G401 (cell line): Measurements from ENCODE around the gene PARD6G. TPM values are rescaled to one million over a fixed set of nuclear protein-coding genes. Genes with fewer than 3 reads are reported as not detected.
A peak's percentile ranks its signal among the peaks of the same experiment; 100 is the strongest.
"Not testable (repeated sequence)": the region's sequence is repeated elsewhere in the genome, so short reads cannot be mapped to it uniquely, and the experiment has no call there.

ENCODE experiments used
- DNase-seq: peaks from one replicate; pipeline ENCODE4 v3.0.0-alpha.2; 2015; ENCODE audit warnings: low spot score
- in situ Hi-C: cut with HindIII; loops from 2 replicates; pipeline ENCODE4 v1.10.0; 2016; ENCODE audit warnings: low sequenced_read_pairs, mixed read lengths
- total RNA-seq: library from RNA; depleted of rRNA; stranded (reverse); fragments of >200 nt; shearing (Covaris generic); gene quantifications from 2 replicates; pipeline ENCODE4 v1.2.3, GENCODE V29; 2014

The PARD6G gene
- total RNA-seq, 1 experiment from 2014 or later: 9.2 TPM

DNA sequence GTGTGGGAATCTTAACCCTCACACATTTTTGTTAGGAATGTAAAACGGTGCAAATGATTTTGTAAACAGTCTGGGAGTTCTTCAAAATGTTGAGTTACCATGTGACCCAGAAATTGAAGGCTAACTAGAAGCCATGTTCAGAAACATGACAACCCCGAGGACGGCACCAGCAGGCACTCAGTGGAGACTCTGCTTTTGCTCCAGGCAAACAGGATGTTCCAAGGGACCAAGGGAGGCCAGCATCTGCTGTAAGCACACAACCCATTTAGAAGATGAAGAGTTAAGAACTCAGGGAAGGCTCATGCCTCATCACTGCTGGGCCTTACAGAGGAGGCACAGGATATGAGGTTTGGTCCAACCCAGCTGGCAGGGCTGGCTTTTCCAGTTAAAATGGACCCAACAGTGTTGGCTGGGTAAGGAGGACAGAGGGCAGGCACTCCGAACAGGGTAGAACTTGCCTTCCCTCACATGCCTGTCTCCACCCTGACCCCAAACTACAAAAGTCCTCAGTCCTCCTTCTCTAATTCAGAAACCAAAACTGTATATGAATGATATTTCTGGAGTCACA lies 23.6 kb downstream of the PARD6G start:
- in situ Hi-C loops: no loop called here
- no peak for DNase-seq

DNA sequence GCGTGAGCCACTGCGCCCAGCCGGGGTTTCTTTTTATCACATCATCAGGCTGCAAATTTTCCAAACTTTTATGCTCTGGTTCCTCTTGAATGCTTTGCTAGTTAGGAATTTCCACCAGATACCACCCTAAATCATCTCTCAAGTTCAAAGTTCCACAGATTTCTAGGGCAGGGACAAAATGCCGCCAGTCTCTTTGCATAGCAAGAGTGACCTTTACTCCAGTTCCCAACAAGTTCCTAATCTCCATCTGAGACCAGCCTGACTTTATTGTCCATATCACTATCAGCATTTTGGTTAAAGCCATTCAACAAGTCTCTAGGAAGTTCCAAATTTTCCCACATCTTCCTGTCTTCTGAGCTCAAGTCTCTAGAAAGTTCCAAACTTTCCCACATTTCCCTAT lies 27.8 kb downstream of the PARD6G start:
- in situ Hi-C loops, DNase-seq: not testable (repeated sequence)

DNA sequence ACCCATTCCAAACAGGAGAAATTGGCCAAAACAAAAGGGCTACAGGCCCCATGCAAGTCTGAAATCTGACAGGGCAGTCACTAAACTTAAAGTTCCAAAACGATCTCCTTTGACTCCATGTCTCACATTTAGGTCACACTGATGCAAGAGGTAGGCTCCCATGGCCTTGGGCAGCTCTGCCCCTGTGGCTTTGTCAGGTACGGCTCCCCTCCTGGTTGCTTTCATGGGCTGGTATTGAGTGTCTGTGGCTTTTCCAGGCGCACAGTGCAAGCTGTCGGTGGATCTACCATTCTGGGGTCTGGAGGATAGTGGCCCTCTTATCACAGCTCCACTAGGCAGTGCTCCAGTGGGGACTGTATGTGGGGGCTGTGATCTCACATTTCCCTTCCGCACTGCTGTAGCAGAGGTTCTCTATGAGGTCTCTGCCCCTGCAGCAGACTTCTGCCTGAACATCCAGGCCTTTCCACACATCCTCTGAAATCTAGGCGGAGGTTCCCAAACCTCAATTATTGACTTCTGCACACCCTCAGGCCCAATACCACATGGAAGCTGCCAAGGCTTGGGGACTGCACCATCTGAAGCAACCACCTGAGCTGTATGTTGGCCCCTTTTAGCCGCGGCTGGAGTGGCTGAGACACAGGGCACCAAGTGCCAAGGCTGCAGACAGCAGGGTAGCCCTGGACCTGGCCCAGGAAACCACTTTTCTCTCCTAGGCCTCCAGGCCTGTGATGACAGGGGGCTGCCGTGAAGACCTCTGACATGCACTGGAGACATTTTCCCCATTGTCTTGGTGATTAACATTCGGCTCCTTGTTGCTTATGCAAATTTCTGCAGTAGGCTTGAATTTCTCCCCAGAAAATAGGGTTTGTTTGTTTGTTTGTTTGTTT lies 28.7 kb downstream of the PARD6G start:
- in situ Hi-C loops: no loop called here
- DNase-seq: no peak

DNA sequence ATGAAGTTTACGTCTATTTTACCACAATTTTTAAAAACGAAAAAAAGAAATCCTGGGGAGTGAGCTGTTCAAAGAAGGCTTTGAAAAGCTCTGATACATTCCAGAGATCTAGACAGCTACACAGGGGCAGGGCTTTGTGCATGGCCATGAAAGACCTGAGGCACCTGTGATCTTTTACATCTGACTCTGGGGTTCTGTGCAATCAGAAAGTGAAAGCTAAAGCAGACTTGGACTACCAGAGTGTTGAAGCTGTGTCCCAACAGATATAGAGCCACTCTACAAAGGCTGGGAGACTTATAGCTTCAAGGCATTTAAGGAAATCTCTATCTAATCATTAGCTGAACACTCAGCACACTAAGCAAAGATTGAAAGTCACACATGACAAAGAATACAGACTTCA lies 34.1 kb downstream of the PARD6G start:
- no peak for DNase-seq
- in situ Hi-C loops: no loop called here

DNA sequence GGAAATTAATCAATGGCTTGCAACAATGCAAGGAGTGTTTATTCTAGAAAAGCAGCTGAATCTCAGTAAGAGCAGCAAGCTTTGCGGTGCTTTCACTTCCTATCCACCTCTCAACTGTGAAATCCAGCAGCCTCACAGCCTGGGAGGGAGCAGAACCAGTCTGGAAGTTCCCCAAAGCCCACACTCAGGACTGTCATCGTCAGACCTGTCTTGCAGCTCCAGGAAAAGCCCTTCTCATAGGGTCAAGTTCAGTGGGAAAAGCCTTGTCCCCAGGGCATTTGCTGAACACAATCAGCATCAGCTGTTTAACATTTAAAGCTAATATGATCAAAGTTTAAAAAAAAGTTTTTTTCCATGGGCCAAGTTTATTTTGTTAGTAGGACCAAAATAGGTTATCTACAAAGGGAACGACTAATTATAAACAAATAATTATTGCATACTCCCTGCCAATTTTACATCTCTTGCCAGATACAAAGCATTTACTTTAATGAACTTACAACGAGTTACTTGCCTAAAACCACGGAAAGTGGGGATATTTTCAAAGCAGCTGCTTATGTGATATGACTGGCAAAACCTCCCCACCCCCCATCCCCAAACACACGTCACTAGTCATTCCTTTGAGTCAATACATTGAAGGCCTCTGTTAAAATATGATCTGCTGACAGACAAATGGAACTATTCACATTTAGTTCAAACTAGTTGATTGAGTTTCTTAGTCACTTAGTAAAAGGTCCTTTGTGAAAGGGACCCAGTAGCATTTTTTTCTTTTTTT lies 36.8 kb downstream of the PARD6G start:
- DNase-seq: no peak
- in situ Hi-C loops: no loop called here

DNA sequence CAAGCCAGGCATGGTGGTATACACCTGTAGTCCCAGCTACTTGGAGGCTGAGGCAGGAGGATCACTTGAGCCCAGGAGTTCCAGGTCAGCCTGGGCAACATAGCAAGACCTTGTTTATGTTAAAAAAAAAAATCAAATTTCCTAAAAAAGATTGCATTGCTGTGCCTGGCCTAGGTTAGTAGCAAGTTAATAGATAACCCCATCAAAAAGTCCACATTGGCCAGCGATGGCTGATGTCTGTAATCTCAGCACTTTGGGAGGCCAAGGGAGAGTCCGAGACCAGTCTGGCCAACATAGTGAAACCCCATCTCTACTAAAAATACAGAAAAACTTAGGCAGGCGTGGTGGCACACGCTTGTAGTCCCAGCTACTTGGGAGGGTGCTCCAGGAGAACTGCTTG lies 38.7 kb downstream of the PARD6G start:
- in situ Hi-C loops: no loop called here
- no peak for DNase-seq

DNA sequence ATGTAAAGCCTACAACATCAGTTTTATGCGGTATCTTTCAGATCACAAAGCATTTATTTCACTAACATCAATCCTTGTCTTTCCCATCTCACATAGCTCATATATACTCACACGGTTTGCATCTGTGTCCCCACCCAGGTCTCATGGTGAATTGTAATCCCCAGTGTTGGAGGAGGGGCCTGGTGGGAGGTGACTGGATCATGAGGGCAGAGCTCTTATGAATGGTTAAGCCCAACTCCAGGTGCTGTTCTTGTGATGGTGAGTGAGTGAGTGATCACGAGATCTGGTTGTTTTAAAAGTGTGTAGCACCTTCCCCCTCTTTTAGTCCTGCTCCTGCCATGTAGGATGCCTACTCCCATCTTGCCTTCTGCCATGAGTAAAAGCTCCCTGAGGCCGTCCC lies 42.0 kb downstream of the PARD6G start:
- in situ Hi-C loops: no loop called here
- DNase-seq: no peak

DNA sequence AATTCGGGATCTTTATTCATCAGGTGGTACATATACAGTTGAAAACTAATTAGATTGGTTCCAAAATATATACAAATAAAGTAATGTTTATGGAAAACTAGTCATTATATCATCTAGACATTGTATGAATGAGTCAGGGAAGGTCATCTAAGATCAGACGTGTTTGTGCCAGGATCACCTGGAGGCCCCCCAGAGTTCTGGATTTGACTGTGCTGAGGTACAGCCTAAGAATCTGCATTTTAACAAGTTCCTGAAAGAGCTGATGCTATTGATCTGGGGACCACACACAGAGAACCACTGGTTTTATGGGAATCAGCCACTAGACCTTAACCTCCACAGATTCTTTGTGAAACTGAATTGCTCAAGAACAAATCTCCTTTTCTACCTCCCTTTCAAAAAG lies 43.2 kb downstream of the PARD6G start:
- DNase-seq: no peak
- in situ Hi-C loops: no loop called here

DNA sequence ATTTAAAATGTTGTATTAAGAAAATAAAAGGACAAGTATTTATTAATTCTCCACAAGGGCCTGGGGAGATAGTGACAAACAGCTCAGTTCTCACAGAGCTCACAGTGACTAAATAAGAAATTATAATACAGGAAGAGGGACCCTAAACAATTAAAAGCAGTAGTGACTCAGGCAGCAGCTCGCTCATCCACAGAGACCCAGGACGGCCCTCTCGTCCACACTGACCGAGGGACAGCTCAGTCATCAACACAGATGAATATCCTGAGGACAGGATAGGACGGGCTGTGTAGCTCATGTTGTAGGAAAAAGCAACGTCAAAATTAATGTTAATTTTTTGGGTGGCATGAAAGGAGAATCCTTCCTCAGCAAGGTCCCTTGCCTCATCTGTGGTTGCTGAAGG lies 44.1 kb downstream of the PARD6G start:
- DNase-seq: no peak
- in situ Hi-C loops: no loop called here

DNA sequence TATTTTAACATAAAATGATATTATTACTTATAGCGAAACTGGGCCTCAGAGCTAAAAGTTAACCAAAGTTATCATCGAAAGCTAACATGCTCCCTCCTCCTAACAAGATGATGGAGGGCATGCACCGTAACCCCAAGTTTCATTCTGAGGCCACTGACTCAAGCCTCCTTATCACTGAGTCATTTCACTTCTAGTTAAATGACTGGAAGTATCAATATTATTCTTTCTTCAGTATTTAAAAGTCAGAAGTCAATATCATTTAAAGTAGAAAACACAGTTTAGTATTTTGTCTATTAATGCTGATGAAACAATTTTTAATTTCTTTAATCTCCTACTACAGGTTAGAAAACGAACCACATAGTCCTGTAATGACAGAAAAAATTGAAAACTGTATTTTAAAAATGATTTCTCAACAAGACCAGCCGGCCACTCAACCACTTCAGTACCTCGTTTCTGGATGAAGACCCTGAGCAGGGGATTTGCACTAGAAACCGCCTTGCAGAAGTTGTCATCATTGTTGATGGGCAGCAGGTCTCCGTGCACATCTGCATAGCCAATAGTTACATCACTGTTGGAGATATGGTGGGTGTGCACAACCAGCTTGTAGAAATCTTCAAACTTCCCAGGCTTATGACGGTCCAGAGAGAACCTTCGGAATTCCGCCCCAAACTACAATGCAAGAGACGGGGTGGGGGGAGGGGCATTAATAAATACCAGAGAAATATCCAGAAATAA lies 44.9 kb downstream of the PARD6G start:
- in situ Hi-C loops: no loop called here
- no peak for DNase-seq

DNA sequence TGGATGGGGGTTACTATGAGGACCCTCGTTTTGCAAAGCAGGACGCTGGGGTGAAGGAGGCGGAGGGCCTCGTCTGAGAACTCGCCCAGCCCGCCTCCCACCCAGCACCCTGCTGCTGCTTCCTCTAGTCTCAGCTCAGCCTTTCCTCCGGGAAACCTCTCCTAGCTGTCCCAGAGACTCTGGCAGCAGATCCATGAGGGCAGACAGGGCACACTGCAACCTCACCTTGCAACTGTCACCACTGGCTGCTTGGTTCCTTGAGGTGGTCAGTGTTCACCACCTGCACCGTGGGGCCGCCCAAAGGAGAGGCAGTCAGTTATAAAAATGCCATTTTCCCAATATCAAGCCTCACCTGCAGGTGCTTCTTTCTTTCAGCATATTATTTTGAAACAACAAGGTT lies 45.6 kb downstream of the PARD6G start:
- no peak for DNase-seq
- in situ Hi-C loops: no loop called here

DNA sequence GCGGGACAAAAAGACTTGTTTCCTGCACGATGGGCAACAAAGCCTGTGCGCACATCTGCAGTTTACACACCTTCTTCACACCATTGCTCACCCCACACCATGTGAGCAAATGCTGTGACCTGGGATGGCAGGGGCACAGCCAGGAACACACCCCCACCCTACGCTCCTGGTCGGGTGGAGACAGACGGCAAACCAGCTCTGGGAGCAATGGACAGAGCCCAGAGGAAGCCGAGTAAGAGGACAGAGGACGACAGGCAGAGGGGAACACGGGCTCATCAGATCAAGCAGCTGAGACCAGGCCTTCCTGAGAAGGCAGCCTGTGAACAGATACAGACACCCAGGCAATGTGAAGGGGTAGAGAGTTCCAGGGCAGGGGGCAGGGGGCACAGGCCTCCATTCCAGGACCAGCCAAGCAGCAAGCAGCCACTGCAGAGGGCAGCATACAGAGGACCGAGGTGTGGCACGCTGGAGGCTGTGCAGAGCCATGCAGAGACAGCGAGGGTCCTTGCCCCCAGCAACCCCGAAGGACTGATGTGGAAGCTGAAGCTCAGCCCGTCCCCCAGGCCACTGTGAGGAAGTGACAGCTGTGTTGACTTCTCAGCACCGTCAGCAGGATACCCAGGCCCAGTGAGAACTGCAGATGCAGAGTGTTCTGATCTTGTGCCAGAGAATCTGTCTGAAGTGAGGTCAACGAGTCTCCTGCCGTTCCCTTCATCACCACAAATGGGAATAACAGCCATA lies 46.2 kb downstream of the PARD6G start:
- no peak for DNase-seq
- in situ Hi-C loops: no loop called here

DNA sequence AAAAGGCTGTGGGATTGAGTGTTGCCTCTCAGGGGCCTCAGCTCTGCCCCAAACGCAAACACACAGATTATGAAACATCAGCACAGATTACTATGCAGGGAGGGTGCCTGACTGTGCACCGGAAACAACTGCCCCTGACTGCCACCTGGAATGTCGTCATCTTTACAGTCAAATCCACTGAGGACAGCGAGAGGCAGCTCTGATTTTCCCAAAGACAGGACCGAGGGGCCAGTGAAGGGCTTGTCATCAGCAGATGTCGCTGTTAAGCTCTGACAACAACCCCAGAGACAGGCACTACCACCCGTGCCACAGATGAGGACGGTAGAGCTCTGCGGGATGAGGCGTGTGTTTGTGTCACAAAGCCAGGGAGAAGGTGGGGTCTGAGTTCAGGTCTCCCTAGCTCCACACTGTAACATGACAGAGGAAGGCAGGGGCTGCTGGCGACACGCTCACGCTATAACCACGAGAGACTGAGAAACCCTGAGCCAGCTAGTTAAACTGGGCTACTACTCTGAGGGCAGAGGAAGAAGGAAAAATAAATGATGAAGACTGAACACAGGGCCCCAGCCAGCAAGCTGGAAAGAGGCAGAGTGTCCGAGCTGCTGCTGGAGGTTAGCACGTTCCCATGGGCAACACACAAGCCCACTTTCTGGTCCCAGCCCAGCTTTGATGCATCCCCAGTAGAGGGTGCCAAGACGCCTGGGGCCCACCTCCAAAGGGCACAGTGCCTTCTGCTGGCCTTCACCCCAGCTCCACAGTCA lies 47.0 kb downstream of the PARD6G start:
- peak; percentile 37 for DNase-seq
- in situ Hi-C loops: no loop called here

DNA sequence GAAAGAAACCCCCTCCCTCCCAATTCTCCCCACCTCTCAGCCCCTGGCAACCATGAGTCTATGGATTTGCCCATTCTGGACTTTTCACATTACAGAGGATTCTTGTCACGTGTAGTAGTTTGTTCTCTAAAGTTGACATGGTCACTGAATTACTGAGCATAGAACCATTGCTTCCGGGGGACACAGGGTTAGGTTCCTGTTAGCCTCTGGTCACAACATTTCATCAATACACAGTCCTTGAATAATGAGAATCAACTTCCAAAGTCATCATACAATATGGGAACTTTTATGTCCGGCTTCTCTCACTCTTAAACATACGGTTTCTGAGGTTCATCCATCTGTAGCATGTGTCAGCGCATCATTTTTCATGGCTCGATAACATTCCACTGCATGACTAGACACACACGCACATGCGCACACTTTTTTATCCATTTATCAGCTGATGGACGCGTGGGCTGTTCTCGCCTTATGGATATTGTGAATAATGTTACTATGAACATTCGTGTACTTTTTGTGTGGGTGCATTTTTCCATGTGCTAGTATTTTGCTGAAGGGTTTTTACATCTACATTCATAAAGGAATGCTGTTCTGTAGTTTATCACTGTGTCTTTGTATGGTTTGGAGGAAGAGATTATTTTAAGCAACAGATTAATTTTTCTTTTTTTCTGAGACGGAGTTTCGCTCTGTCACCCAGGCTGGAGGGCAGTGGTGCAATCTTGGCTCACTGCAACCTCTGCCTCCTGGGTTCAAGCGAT lies 48.1 kb downstream of the PARD6G start:
- DNase-seq: no peak
- in situ Hi-C loops: no loop called here

DNA sequence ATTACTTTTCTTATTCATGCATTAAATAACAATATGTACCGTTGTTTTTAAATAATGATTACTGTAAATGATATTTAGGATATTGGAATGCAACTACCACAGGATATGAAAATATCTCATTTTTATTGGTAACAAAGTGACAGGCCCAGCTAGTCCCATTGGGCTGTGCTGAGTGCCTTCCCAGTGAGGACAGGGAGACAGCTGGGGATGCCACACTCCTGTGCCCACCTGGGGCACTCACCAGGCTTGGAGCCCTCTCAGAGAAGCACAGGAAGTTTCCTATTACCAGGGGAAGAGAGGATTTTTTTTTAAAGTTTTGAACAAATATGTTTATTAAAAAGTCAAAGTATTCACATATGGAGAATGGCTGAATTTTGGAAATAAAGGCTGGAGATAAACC lies 48.9 kb downstream of the PARD6G start:
- in situ Hi-C loops: no loop called here
- no peak for DNase-seq

DNA sequence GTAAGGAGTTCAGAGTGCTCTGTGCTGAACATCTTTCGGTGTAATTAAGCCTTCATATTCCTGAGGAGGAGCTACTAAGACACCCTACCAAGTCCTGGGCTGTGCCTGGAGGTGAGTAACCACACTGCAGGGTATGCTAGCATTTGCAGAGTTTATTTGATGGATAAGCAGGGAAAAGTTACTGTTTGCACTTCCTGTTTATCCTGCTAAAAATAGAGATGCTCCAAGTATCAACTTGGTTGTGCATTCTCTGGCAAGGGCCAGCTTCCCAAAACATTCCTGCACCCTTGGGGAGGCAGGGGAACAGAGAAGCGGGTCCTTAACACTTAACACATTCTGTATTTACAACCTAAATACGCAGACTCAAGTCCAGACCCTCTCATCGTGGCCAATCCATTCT lies 49.8 kb downstream of the PARD6G start:
- in situ Hi-C loops: no loop called here

DNA sequence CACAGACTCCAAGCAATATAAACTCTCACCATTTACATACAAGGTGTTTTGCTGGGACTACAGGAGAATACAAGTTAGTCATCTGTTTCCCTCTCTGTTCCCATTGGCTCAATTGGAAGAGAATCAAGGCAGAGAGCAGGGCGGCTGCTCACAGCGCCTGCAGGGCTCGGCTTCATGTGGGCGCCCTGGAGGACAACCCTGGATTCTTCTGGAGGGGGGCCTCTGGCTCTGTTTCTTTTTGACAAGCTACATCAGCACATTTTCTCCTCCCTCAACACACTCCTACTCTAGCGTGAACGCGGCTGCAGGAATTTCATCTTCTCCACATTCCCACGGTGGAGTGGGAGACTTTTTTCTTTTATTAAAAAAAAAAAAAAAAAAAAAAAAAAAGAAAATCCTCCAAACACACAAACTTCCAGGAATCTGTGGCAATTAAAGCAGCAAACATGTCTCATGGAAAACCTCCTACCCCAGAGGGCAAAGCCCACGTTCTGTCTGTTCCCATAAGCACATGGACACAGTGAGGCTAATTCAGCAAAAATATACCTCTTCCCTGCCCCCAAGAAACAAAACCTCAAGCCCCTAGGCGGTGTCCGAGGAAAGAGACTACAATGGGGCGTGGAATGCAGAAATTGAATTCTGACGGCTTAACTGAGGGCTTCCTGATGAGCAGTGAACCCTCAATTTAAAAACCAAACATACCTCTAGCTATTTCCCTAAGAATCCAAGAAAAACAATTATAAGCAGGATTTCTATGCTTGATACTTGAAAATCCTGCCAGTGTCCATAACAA lies 50.6 kb downstream of the PARD6G start:
- no peak for DNase-seq
- in situ Hi-C loops: no loop called here

More for the DNA sequence above, 49.8 kb downstream of the PARD6G start:
- DNase-seq: no peak
